GM12874 (cell line): ENCODE data around the gene PARD3.

ENCODE experiments used
- TF ChIP-seq, protein P1 (sequence below): IDR thresholded peaks from 2 replicates; pipeline ENCODE4 v1.5.1; 2011; ENCODE audit warnings: low read depth, mild to moderate bottlenecking, control low read depth, low read length, moderate library complexity; ENCODE audit not compliant: insufficient read depth

PARD3 gene

DNA sequence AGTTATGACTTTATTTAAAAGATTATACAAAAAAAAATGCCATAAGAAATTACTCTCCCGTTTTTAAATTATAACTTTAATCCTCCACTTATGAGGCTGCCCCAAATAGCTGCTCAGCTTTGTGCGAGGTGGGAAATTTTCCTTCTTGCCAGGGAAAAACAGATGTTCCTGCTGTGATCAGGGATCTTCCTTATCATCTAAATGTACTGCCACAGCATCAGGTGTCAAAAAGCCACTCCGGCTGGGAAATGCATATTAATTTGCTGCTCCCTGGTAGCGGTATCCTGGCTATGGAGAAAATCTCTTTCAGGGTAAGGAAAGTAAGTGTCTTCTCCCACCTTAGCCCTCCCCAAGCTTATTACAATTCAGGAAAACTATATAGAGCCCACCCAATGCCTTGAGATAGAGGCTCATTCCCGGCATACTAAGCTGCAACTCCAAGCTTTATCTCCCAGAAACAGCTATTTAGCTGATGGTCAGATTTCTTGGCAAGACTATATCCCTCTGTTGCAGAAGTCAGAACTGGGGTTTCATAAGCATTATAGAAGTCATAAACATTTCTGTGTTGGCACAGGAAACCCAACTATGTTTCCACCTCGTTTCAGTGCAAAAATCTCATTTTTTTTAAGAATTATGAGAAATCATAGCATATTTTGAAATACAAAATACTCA, 360.4 kb downstream of the PARD3 start:
- TF ChIP-seq, protein P1, sequence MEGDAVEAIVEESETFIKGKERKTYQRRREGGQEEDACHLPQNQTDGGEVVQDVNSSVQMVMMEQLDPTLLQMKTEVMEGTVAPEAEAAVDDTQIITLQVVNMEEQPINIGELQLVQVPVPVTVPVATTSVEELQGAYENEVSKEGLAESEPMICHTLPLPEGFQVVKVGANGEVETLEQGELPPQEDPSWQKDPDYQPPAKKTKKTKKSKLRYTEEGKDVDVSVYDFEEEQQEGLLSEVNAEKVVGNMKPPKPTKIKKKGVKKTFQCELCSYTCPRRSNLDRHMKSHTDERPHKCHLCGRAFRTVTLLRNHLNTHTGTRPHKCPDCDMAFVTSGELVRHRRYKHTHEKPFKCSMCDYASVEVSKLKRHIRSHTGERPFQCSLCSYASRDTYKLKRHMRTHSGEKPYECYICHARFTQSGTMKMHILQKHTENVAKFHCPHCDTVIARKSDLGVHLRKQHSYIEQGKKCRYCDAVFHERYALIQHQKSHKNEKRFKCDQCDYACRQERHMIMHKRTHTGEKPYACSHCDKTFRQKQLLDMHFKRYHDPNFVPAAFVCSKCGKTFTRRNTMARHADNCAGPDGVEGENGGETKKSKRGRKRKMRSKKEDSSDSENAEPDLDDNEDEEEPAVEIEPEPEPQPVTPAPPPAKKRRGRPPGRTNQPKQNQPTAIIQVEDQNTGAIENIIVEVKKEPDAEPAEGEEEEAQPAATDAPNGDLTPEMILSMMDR, result no peak

DNA sequence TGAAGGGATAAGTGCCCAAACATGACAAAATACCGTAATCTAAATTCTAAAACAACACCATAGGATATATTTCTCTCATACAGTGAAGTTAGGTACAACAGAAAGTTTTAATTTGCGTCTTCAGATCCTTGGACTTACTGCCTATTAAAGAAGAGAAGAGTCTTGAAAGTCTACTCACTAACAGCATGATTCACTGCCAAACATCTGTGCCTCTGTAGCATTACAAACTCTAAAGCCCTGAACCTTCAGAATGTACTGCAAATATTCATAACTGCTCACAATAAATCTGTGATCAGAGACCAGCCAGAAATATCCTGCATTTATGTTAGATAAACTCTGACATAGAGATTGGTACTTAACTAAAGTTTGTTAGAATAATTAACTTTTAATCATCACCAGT, 365.3 kb downstream of the PARD3 start:
- TF ChIP-seq, protein P1, result no peak

DNA sequence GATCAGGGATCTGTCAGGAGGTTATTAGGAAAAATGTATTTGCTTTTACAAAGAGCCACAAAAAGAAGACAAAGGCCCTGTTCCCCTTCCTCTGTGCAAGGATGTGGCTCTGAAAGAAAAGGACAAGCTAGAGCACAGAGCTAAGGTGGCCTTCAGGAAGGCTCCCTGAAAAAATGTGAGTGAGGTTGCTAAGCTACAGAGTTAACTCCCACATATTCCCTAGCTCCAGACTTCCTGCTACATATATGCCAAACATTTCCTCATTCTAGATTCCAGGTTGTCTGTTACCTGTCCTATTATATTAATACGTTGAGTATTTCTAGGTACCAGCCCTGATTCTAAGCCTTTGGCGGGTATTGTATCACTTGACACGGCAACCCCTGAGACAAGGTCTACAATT, 369.0 kb downstream of the PARD3 start:
- TF ChIP-seq, protein P1, result no peak

DNA sequence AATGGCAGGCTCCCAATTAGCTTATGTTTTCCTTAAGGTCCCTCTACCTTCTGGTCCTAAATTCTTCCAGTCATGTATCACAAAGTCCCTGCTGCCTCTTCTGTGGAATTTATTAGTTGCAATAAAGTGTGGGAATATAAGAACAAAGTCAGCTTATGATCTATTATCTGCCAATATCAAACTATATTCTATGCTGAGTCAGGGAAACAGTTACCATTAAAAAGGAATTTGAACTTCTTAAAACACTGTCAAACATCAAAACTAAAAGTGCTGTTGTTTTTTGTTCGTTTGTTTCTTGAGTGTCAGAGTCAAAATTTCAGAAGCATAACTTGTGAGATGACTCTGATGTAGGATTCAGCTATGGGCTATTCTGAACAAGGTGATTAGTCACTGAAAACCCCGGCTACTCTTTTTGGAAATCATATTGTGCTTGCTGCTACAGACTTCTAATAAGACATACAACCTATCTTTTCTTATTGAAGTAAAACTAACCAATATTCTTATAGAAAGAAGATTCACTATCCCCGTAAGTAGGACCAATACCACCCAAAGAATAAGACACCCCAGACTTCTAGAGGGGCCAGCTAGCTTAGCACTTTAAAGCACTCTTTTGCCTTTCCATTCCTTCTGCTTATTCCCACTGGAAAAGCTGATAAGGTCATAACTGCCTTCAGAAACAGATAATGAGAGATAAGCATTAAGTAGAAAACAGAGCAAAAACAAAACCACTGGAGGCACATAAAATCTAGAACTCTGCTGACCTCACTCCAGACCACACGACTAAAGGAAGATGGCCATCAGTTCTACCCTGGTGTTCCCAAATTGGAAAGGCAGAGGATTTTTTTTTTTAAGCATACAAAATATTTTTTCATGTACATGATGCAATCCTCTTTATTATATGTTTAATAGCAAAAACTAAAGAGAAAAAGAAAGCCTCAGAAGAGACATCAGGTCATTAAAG, 370.6 kb downstream of the PARD3 start:
- TF ChIP-seq, protein P1, result no peak

DNA sequence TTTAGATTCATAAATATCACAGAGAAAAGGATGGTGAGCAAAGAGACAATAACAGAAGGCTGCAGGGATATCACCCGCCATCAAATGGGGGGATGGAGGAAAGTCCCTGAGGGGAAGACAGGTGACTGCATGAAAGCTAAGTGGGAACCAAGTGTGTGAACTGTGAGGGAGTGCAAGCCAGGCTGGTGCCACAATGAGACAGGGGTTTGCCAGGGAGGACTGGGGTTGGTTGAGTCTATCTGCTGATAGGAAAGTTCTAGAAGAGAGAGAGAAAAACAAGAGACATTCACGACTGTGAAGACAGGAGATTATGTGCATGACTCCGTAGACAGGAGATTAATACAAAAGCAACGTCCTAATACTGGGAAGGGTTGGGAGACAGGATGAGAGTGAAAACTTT, 376.4 kb downstream of the PARD3 start:
- TF ChIP-seq, protein P1, result no peak

DNA sequence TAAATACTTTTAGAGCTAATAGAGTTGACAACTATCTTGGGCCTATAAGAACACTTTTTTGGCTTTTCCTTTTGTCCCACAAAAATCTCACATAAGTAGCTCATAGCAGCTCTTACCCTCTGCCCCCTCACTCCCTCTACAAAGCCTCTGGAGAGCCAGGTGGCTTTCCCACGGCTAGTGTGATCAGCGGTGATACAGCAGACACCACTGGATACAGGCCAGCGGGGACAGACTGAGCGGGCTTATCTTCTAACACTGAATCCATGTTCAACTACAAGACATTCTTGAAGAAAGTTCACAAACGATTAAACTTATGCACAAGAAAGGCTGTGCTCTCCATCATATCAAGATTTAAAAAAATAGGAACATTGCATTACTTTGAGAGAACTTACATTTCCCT, 377.2 kb downstream of the PARD3 start:
- TF ChIP-seq, protein P1, result no peak

DNA sequence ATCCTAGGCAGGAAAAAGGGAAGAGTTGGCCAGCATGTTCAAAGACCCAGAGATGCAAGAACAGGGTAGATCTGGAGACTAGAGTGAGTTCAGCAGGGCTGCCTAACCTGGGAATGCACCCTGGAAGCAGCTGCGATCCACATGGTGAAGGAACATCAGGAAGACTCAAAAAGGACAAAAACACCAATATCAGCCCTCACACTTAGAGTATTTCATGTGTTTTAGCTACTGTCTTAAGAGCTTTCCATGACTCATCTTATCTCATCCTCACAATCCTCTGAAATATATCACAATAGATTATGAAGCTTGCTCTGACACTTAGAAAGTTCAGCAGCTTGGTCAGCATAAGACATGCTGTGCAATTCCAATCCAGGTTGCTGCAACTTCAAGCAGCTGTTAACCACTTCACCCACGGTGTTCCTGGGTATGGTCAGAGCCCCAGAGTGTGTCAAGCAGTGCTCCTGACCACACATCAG, 380.9 kb downstream of the PARD3 start:
- TF ChIP-seq, protein P1, result no peak
